ENCODE data around the gene MEST.

DNA sequence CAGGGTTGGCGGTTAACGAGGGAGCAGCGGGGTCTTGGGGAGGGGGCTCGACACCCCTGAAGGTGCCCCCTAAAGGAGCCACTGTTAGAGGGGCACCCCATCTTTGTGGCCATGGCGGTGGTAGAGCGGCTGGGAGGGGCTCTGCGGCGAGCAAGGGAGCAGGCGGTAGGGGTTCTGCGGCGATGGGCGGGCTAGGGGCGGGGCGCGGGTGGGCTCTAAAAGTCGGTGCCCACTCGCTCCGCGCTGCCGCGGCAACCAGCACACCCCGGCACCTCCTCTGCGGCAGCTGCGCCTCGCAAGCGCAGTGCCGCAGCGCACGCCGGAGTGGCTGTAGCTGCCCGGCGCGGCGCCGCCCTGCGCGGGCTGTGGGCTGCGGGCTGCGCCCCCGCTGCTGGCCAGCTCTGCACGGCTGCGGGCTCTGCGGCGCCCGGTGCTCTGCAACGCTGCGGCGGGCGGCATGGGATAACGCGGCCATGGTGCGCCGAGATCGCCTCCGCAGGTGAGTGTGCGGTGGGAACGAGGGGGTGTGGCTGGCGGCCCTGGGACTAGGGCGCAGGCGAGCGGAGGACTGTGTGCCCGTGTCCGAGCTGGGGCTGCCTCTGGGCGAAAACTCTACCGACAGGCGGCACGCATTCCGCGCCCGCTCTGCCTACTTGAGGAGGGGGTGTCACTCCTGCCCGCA is at the start of gene MEST:
- TF ChIP-seq RAD21 (conservative IDR thresholded peaks at IDR 0.05) (peak; percentile 59), POLR2AphosphoS5 (IDR thresholded peaks at IDR 0.05) (peak; percentile 78), REST (IDR thresholded peaks at IDR 0.05; ENCODE audit: borderline replicate concordance) (no peak), SMC3 (conservative IDR thresholded peaks at IDR 0.05; ENCODE audit: poor library complexity) (peak; percentile 47), TAF1 (IDR thresholded peaks at IDR 0.05; ENCODE audit: low read depth) (peak; percentile 65)
- TF ChIP-seq, protein P1, sequence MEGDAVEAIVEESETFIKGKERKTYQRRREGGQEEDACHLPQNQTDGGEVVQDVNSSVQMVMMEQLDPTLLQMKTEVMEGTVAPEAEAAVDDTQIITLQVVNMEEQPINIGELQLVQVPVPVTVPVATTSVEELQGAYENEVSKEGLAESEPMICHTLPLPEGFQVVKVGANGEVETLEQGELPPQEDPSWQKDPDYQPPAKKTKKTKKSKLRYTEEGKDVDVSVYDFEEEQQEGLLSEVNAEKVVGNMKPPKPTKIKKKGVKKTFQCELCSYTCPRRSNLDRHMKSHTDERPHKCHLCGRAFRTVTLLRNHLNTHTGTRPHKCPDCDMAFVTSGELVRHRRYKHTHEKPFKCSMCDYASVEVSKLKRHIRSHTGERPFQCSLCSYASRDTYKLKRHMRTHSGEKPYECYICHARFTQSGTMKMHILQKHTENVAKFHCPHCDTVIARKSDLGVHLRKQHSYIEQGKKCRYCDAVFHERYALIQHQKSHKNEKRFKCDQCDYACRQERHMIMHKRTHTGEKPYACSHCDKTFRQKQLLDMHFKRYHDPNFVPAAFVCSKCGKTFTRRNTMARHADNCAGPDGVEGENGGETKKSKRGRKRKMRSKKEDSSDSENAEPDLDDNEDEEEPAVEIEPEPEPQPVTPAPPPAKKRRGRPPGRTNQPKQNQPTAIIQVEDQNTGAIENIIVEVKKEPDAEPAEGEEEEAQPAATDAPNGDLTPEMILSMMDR (IDR thresholded peaks at IDR 0.05; ENCODE audit: poor library complexity, severe bottlenecking), result no peak
